ENCODE data around the gene RAB22A. TPM values are rescaled to one million over a fixed set of nuclear protein-coding genes. Genes with fewer than 3 reads are reported as not detected.

RAB22A gene
- total and polyA plus RNA-seq, 2 donors (not counting 3 experiments of a cell fraction or from before 2014, with no cell fraction given), result 8.6 to 16.3 TPM

GRCh38 chr20:58393299-58393698 is 83.8 kb downstream of the RAB22A start:
- Histone ChIP-seq H3K9ac (replicated peaks; ENCODE audit: extremely low read depth, insufficient read depth, low read length) (no peak overlapping the region), H3K36me3 (ENCODE audit: control insufficient read depth in 2 of 2, extremely low read depth in 1 of 2, insufficient read depth in 2 of 2, low read length in 2 of 2) (peaks cover 2 to 3% of the 10 kb centered on the region in 2 experiments), H3K27ac (ENCODE audit: insufficient read depth, low read depth, low read length) (no peak overlapping the region), H4K20me1 (replicated peaks; ENCODE audit: control insufficient read depth, extremely low read depth, insufficient read depth, low read length) (peaks cover 28% of the 10 kb centered on the region), H3K4me2 (ENCODE audit: insufficient read depth, low read length) (no peak overlapping the region), H3K79me2 (ENCODE audit: control insufficient read depth, insufficient read depth, low read length) (peaks cover 90% of the 10 kb centered on the region), H3K4me1 (ENCODE audit: control insufficient read depth, extremely low read depth, insufficient read depth, low read length) (peaks cover 14% of the 10 kb centered on the region), H3K27me3 (ENCODE audit: control insufficient read depth in 2 of 2, insufficient read depth in 2 of 2, low read length in 2 of 2) (no peaks in the 10 kb centered on the region), H2AFZ (ENCODE audit: low read depth, low read length) (no peak overlapping the region), H3K9me1 (replicated peaks; ENCODE audit: control insufficient read depth, extremely low read depth, insufficient read depth, low read length) (no peaks in the 10 kb centered on the region), H3K4me3 (replicated peaks in 1 of 3; ENCODE audit: insufficient read depth in 1 of 3, low read depth in 1 of 3, low read length in 3 of 3) (no peak overlapping the region), H3K9me3 (replicated peaks; ENCODE audit: control insufficient read depth, insufficient read depth, low read length) (no peaks in the 10 kb centered on the region)
- DNase-seq (ENCODE audit: low read depth, low spot score), result no peak
- intact Hi-C loops (cut with micrococcal nuclease), result no loop called here
- TF ChIP-seq POLR2A (IDR thresholded peaks at IDR 0.05; ENCODE audit: low read depth, low read length) (no peak), JUN (IDR thresholded peaks at IDR 0.05; ENCODE audit: borderline replicate concordance, insufficient read depth, insufficient read length, low read depth) (no peak), CTCF (IDR thresholded peaks at IDR 0.05; ENCODE audit: extremely low read depth in 1 of 2, insufficient read depth in 1 of 2, low read depth in 1 of 2, low read length in 2 of 2) (no peak), FOS (IDR thresholded peaks at IDR 0.05; ENCODE audit: borderline replicate concordance, insufficient read depth, low read length) (no peak), MAX (IDR thresholded peaks at IDR 0.05; ENCODE audit: insufficient read depth, insufficient read length) (no peak), POLR2AphosphoS5 (IDR thresholded peaks at IDR 0.05; ENCODE audit: insufficient read depth, low read depth, low read length) (no peak), GATA2 (IDR thresholded peaks at IDR 0.05; ENCODE audit: insufficient read depth, insufficient read length, low read depth, low read length) (no peak), EZH2 (IDR thresholded peaks at IDR 0.05; ENCODE audit: borderline replicate concordance, low read depth, low read length, severe bottlenecking) (no peak), MYC (IDR thresholded peaks at IDR 0.05; ENCODE audit: low read depth, low read length) (no peak)
- dilution Hi-C loops (cut with MboI; ENCODE audit: extremely low pct_ligation_motif_present, low sequenced_read_pairs), result no loop called here
- ChIA-PET CTCF (interaction anchor here (1.0 kb wide), 1 partner anchor 12 kb away, joined by 3 read pairs; no protein-coding TSS in a partner anchor), POLR2A (no interaction called here)
- no TSS peak for BruUV-seq (replicated peaks)
- FAIRE-seq, result no peak
